ENCODE measurements around the gene SGK1.

GRCh38 chr6:134165561-134166201 is 152.2 kb downstream of the SGK1 start:
- TF ChIP-seq, protein P1, sequence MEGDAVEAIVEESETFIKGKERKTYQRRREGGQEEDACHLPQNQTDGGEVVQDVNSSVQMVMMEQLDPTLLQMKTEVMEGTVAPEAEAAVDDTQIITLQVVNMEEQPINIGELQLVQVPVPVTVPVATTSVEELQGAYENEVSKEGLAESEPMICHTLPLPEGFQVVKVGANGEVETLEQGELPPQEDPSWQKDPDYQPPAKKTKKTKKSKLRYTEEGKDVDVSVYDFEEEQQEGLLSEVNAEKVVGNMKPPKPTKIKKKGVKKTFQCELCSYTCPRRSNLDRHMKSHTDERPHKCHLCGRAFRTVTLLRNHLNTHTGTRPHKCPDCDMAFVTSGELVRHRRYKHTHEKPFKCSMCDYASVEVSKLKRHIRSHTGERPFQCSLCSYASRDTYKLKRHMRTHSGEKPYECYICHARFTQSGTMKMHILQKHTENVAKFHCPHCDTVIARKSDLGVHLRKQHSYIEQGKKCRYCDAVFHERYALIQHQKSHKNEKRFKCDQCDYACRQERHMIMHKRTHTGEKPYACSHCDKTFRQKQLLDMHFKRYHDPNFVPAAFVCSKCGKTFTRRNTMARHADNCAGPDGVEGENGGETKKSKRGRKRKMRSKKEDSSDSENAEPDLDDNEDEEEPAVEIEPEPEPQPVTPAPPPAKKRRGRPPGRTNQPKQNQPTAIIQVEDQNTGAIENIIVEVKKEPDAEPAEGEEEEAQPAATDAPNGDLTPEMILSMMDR (IDR thresholded peaks at IDR 0.05; ENCODE audit: low read length), result no peak
- no peak for TF ChIP-seq EZH2 (IDR thresholded peaks at IDR 0.05; ENCODE audit: borderline replicate concordance, low read length)
